ENCODE data around the gene CDCA5.

DNA sequence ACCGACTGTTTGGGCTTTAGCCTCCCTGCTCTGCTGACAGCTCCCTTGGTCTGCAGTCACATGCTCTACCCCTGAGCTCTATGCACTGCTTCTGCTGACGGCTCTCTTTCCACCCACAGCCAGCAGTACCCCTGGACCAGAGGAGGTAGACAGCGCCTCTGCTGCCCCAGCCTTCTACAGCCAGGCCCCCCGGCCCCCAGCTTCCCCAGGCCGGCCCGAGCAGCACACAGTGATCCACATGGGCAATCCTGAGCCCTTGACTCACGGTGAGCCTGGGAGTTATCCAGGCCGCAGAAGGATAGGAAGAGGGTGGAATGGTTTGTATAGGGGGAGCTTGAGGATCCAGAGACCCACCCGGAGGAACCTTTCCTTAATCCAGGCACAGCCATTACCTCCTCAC is 3.0 kb upstream of the CDCA5 start:
- TF ChIP-seq, protein P1, sequence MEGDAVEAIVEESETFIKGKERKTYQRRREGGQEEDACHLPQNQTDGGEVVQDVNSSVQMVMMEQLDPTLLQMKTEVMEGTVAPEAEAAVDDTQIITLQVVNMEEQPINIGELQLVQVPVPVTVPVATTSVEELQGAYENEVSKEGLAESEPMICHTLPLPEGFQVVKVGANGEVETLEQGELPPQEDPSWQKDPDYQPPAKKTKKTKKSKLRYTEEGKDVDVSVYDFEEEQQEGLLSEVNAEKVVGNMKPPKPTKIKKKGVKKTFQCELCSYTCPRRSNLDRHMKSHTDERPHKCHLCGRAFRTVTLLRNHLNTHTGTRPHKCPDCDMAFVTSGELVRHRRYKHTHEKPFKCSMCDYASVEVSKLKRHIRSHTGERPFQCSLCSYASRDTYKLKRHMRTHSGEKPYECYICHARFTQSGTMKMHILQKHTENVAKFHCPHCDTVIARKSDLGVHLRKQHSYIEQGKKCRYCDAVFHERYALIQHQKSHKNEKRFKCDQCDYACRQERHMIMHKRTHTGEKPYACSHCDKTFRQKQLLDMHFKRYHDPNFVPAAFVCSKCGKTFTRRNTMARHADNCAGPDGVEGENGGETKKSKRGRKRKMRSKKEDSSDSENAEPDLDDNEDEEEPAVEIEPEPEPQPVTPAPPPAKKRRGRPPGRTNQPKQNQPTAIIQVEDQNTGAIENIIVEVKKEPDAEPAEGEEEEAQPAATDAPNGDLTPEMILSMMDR (IDR thresholded peaks at IDR 0.05; ENCODE audit: insufficient read depth, low read length, poor library complexity, severe bottlenecking), result no peak
- TF ChIP-seq EZH2phosphoT487 (conservative IDR thresholded peaks at IDR 0.05; ENCODE audit: low read length), result no peak

Measured in SU-DHL-6 (cell line).